ENCODE data around the gene ST6GALNAC3.
"Not testable (repeated sequence)": the region's sequence is repeated elsewhere in the genome, so short reads cannot be mapped to it uniquely, and the experiment has no call there.

The ST6GALNAC3 gene

DNA sequence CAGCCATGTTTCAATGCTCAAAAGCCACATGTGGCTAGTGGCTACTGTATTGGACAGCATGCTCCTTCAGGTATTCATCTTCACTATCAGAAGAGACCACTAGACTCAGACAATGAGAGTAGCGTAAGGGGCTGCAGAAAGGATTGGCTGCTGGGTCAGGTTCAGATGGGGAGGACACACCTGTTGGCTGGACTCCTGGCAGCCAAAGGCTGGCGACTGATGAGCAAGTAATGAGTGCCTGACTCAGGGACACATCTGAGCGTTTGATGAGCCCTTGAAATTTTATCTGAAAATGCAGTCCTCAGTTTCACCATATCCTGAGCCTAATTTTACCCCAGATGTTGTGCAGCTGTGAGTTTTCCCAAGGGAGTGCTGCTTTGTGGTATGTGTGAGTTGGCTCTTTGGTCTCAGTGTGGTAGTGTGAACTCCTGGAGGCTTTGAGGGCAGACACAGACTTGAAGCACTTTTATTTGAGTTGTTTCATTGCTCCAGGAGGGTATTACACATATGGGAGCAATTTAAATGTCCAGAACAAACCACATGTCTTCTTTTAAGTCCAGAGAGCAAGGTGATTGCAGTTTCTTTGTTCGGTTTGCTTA, 9.6 kb downstream of the ST6GALNAC3 start:
- Mint-ChIP-seq H3K4me1 (ENCODE audit: low read depth) (peaks cover 7% of the 10 kb centered on the region), H3K36me3 (ENCODE audit: low read depth) (no peaks in the 10 kb centered on the region), H3K27me3 (ENCODE audit: low read depth) (peaks cover 10% of the 10 kb centered on the region), H3K9me3 (no peaks in the 10 kb centered on the region), H3K27ac (no peak overlapping the region), H3K4me3 (no peak overlapping the region)
- DNase-seq (ENCODE audit: low spot score) = no peak

DNA sequence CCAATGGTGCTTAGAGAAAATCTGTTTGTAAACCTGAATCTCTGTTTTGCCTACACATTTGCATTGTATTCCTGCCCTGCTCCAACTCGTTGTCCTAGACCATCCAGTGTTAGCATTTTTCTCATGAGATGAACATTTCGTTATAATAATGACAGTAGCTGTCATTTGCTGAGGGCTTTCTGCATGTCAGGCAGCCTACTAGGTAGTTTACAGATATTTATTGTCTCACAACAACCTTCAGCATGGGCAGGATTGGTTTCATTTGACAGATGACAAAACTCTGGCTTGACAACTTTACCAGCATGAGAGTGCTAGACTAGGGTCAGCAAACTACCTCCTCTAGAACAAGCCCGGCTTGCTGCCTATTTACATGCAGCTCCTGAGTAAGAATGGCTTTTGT, 10.1 kb downstream of the ST6GALNAC3 start:
- Mint-ChIP-seq H3K4me3 (no peak overlapping the region), H3K27me3 (ENCODE audit: low read depth) (peaks cover 10% of the 10 kb centered on the region), H3K27ac (no peak overlapping the region), H3K4me1 (ENCODE audit: low read depth) (peaks cover 4% of the 10 kb centered on the region), H3K36me3 (ENCODE audit: low read depth) (no peaks in the 10 kb centered on the region), H3K9me3 (no peaks in the 10 kb centered on the region)
- no peak for DNase-seq (ENCODE audit: low spot score)

DNA sequence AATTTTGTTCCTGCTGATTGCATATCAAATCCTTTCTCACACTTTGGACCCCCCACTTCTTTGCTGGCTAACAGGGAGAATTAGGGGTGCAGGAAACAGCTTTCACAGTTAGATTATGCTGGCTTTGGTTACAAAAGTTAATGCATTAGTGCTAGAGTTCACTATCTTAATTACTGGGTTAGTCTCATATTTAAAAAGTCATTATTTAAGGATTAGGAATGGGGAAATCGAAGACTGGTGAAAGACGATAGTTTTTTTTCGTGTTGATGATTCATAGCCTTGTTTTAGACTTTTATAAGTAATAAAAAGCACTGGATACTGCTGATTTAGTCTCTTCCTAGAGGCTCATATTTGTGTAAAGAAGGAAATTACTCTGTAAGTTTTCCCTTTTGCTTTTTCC, 11.6 kb downstream of the ST6GALNAC3 start:
- peaks cover 8% of the 10 kb centered on the region for H3K27me3 Mint-ChIP-seq (ENCODE audit: low read depth)
- H3K36me3 Mint-ChIP-seq (ENCODE audit: low read depth) = no peaks in the 10 kb centered on the region
- no peak for DNase-seq (ENCODE audit: low spot score)
- H3K4me3 Mint-ChIP-seq = no peak overlapping the region
- H3K27ac Mint-ChIP-seq = no peak overlapping the region
- no peaks in the 10 kb centered on the region for H3K4me1 Mint-ChIP-seq (ENCODE audit: low read depth)
- H3K9me3 Mint-ChIP-seq = no peaks in the 10 kb centered on the region

DNA sequence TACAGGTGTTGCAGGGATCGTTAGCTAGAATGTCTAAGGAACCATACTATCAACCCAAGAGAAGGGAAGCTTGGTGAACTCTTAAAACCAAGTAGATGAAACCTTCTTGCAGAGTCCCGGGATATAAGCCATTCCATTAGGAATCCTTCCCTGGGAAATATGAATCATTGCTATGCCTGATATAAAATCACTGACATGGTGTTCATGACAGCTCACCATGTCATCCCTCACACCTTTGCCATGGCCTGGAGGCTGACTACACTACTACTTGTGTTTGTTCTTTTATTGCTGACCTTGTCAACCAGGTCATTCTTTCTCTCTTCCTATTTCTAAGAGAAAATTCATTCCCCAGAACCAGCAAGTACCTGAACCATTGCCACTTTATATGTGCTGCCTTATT, 12.1 kb downstream of the ST6GALNAC3 start:
- DNase-seq (ENCODE audit: low spot score) = no peak
- Mint-ChIP-seq H3K4me3 (no peak overlapping the region), H3K9me3 (no peaks in the 10 kb centered on the region), H3K27me3 (ENCODE audit: low read depth) (peaks cover 8% of the 10 kb centered on the region), H3K36me3 (ENCODE audit: low read depth) (no peaks in the 10 kb centered on the region), H3K27ac (no peak overlapping the region), H3K4me1 (ENCODE audit: low read depth) (no peaks in the 10 kb centered on the region)

DNA sequence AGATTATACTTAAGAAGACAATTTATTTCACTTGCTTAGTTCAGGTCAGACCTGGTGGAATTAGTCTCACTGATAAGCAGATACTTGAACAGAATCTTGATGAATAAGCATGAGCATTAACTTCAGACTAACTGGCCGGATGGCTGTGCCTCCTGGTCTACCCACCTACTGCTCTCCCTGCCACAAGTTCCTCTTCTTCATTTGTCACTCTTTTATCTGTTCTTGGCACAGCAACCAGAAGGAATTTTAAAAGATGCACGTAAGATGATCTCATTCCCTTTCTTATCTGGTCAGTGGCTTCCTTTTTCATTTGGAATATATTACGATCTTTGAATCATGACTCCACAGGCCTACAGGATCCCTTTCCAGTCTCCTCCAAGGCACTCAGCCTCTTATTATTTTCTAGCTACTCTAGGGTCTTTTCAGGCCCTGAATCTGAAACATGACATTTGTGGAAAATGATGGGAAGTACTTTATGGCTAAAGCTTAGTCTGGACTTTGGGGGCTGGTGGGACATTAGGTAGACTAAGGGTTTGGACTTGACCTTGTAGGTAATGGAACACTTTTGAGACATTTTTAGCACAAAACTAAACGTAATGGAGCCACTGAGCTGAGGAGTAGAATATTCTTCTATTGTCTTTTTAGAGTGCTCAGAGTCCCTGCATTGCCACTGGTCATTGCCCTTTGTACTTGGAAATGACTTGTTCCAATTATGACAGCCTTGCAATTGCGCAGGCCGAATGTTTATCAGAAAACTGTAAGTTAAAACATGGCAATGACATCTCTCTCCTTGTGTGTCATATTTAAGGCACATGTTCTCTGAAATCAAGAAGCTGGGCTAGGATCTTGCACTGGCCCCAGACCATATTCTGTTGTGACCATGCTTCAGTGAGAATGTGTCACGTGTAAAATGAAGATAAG, 16.0 kb downstream of the ST6GALNAC3 start:
- H3K27me3 Mint-ChIP-seq (ENCODE audit: low read depth) = peaks cover 7% of the 10 kb centered on the region
- no peak for DNase-seq (ENCODE audit: low spot score)
- H3K4me1 Mint-ChIP-seq (ENCODE audit: low read depth) = no peaks in the 10 kb centered on the region
- H3K27ac Mint-ChIP-seq = no peak overlapping the region
- H3K4me3 Mint-ChIP-seq = no peak overlapping the region
- no peaks in the 10 kb centered on the region for H3K36me3 Mint-ChIP-seq (ENCODE audit: low read depth)
- no peaks in the 10 kb centered on the region for H3K9me3 Mint-ChIP-seq

DNA sequence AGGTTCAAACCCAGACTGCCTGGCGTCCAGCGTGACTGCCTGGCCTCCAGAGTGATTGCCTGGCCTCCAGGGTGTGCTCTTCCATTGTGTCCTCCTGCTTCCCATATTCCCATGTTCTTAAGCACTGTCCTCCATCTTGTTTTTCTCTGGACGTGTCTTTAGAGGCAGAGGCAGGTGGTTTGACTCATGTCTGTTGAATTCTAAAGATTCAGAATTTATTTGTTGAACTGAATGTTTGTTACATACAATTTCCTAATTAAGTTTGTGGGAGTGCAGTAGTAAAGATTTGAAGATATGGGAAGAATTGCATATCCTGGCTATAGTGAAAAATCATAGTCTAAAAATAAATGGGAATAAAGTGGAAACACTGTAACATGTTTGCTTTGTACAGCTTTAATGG, 18.3 kb downstream of the ST6GALNAC3 start:
- H3K9me3 Mint-ChIP-seq = no peaks in the 10 kb centered on the region
- no peak overlapping the region for H3K4me3 Mint-ChIP-seq
- peaks cover 14% of the 10 kb centered on the region for H3K27me3 Mint-ChIP-seq (ENCODE audit: low read depth)
- H3K36me3 Mint-ChIP-seq (ENCODE audit: low read depth) = no peaks in the 10 kb centered on the region
- DNase-seq (ENCODE audit: low spot score) = no peak
- no peak overlapping the region for H3K27ac Mint-ChIP-seq
- H3K4me1 Mint-ChIP-seq (ENCODE audit: low read depth) = no peaks in the 10 kb centered on the region

DNA sequence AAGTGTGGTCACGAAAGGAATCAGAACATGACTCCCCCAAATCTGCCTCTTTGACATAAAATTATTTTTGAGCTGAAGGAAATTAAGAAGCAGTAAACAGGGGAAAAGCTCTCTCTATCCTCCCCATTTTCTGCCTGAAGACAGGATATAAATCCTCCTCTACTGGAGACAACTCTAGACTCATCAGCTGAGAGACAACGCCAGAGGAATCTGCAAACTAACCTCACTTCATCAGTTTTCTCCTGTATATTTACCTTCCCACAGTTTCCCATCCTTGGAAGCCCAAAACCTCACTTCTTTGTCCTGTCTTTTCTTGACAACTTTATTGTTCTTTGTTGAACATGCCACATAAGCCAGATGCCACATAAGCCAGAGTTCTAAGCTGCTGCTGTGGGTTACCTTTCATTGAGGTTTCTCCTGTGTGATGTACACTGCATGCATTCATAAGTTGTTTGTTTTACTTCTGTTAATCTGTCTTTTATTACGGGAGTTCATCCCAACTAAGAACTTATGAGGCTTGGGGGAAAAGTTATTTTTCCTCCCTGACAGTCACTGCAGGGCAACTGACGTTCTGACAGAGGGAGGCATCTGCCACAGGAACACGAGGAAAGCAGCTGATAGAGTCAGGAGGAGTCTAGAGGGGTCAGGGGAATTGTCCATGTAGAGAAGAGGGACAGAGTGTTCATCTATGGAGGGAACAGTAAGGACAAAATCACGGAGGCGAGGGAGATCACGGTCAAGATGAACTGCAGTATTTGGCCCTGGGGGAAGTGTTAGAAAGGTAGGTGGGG, 19.2 kb downstream of the ST6GALNAC3 start:
- no peaks in the 10 kb centered on the region for H3K4me1 Mint-ChIP-seq (ENCODE audit: low read depth)
- H3K27ac Mint-ChIP-seq = no peak overlapping the region
- H3K27me3 Mint-ChIP-seq (ENCODE audit: low read depth) = peaks cover 14% of the 10 kb centered on the region
- H3K9me3 Mint-ChIP-seq = no peaks in the 10 kb centered on the region
- H3K36me3 Mint-ChIP-seq (ENCODE audit: low read depth) = no peaks in the 10 kb centered on the region
- no peak for DNase-seq (ENCODE audit: low spot score)
- H3K4me3 Mint-ChIP-seq = no peak overlapping the region

DNA sequence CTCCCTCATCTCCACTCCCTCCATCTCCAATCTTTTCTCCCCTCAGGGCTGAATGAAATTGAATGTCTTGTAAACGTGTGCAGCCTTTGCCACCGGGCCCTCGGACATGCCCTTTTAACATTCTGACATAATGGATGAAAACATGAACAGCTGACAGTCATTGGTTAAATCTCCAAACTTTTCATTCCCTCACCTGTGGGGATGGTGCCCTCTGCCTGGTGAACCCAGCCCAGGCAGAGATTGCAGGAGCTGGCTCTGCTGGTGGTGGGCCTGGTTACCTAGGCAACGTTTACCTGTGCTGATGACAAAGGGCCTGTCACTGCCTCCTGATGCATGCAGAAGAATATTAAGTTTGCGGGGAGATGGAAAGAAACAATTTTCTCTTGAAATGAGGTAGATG, 21.3 kb downstream of the ST6GALNAC3 start:
- Mint-ChIP-seq H3K36me3 (ENCODE audit: low read depth) (no peaks in the 10 kb centered on the region), H3K27ac (no peak overlapping the region), H3K9me3 (no peaks in the 10 kb centered on the region), H3K27me3 (ENCODE audit: low read depth) (peaks cover 17% of the 10 kb centered on the region), H3K4me1 (ENCODE audit: low read depth) (no peaks in the 10 kb centered on the region), H3K4me3 (no peak overlapping the region)
- DNase-seq (ENCODE audit: low spot score) = no peak

DNA sequence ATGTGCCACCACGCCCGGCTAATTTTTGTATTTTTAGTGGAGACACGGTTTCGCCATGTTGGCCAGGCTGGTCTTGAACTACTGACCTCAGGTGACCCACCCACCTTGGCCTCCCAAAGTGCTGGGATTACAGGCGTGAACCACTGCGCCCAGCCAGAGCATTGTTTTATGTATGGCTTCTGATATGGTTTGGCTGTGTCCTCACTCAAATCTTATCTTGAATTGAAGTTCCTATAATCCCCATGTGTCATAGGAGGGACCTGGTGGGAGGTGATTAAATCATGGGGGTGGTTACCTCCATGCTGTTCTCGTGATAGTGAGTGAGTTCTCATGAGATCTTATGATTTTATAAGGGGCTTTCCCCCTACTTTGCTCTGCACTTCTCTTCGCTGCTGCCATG, 22.5 kb downstream of the ST6GALNAC3 start:
- not testable (repeated sequence) for H3K4me3 Mint-ChIP-seq; H3K36me3 Mint-ChIP-seq (ENCODE audit: low read depth); DNase-seq (ENCODE audit: low spot score); H3K9me3 Mint-ChIP-seq; H3K4me1 Mint-ChIP-seq (ENCODE audit: low read depth); H3K27ac Mint-ChIP-seq
- H3K27me3 Mint-ChIP-seq (ENCODE audit: low read depth) = peaks cover 25% of the 10 kb centered on the region

DNA sequence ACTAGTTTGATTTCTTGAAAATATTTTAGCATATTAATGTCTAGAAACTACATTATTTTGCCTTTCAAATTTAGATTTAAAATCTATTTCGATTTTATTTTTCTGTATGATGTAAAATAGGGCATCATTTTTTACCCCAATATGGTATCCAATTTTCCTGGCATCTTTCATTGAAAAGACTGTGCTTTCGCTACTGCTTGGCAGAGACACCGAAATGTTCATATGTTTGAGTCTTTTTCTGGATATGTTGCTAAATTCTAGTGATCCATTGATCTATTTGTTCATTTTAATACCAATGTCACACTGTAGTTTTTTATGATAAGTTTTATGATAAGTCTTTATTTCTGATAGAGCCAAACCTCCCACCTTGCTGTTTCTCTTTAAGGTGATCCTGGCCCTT, 24.3 kb downstream of the ST6GALNAC3 start:
- Mint-ChIP-seq H3K27ac (no peak overlapping the region), H3K4me3 (no peak overlapping the region), H3K9me3 (no peaks in the 10 kb centered on the region), H3K4me1 (ENCODE audit: low read depth) (peaks cover 9% of the 10 kb centered on the region), H3K27me3 (ENCODE audit: low read depth) (peaks cover 35% of the 10 kb centered on the region), H3K36me3 (ENCODE audit: low read depth) (no peaks in the 10 kb centered on the region)
- no peak for DNase-seq (ENCODE audit: low spot score)

DNA sequence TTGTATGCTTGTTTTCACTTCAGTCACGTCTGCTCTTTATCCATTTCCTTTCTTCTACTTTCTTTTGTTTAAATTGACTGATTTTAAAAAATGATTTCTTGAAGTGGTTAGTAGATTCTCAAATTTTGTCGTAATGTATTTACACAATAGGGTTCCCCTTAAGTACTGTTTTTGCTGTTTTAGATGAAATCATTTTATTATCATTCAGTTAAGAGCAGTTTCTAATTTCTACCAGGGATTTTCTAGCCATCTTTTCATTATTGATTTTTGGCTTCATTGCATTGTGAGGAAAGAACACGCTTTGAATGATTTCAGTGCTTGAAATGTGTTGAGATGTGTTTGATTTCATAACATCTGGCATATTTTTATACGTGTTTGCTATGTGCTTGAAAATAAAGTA, 27.0 kb downstream of the ST6GALNAC3 start:
- H3K4me3 Mint-ChIP-seq = no peak overlapping the region
- DNase-seq (ENCODE audit: low spot score) = no peak
- no peak overlapping the region for H3K27ac Mint-ChIP-seq
- peaks cover 13% of the 10 kb centered on the region for H3K4me1 Mint-ChIP-seq (ENCODE audit: low read depth)
- H3K9me3 Mint-ChIP-seq = no peaks in the 10 kb centered on the region
- H3K27me3 Mint-ChIP-seq (ENCODE audit: low read depth) = peaks cover 33% of the 10 kb centered on the region
- no peaks in the 10 kb centered on the region for H3K36me3 Mint-ChIP-seq (ENCODE audit: low read depth)

DNA sequence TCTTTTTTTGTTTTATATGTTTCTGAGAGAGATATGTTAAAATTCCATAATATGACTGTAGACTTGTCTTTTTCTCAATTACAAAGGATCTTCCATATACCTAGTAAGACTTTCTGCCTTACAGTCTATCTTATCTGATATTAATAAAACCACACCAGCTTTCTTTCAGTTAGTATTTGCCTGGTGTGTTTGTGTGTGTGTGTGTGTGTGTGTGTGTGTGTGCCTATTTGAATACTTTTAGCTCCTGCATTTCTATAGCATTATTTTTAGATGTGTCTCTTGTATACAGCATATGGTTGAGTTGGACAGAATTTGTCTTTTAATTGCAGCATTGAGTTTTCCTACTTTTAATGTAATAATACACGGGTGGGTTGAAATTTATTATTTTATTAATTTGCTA, 27.5 kb downstream of the ST6GALNAC3 start:
- H3K36me3 Mint-ChIP-seq (ENCODE audit: low read depth) = no peaks in the 10 kb centered on the region
- DNase-seq (ENCODE audit: low spot score) = no peak
- H3K9me3 Mint-ChIP-seq = no peaks in the 10 kb centered on the region
- H3K4me3 Mint-ChIP-seq = no peak overlapping the region
- H3K4me1 Mint-ChIP-seq (ENCODE audit: low read depth) = peaks cover 13% of the 10 kb centered on the region
- H3K27ac Mint-ChIP-seq = no peak overlapping the region
- peaks cover 36% of the 10 kb centered on the region for H3K27me3 Mint-ChIP-seq (ENCODE audit: low read depth)

DNA sequence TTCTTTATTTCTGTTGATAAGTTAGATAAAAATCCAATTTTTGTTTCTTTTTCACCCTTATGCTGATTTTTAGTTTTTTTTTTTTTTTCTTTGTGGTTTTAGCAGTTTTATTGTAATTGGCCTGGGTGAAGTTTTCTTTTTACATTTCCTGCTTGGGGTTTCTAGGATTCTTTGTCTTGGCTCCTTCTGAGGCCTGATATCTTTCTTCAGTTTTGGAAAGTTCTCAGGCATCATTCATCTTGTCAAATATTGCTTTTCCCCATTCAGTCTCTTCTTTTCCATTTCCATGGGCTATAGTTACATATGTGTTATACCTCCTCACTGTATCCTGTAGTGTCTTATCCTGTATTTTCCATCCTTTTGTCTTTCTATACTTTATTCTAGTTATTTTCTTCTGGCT, 28.5 kb downstream of the ST6GALNAC3 start:
- no peak overlapping the region for H3K27ac Mint-ChIP-seq
- no peaks in the 10 kb centered on the region for H3K9me3 Mint-ChIP-seq
- peaks cover 13% of the 10 kb centered on the region for H3K4me1 Mint-ChIP-seq (ENCODE audit: low read depth)
- H3K27me3 Mint-ChIP-seq (ENCODE audit: low read depth) = peaks cover 45% of the 10 kb centered on the region
- no peaks in the 10 kb centered on the region for H3K36me3 Mint-ChIP-seq (ENCODE audit: low read depth)
- no peak overlapping the region for H3K4me3 Mint-ChIP-seq
- DNase-seq (ENCODE audit: low spot score) = no peak

DNA sequence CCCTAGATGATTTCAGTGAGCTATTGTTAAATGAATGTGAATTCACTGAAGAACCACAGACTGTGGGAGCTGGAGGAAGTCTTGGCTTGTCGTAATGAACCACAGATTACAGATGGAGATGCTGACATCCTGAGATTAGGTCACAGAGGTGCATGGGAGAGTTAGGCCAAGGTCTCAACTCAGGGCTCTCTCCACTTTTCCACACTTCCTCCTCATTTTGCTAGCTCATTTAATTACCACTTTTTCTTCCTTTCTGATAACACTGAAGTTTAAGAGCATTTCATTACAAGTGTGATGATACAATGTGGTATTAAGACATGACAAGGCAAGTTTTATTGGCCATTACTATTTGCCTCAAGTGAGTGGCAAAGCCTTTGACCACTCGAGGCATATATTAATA, 30.8 kb downstream of the ST6GALNAC3 start:
- Mint-ChIP-seq H3K9me3 (no peaks in the 10 kb centered on the region), H3K4me1 (ENCODE audit: low read depth) (peaks cover 13% of the 10 kb centered on the region), H3K4me3 (no peak overlapping the region), H3K27me3 (ENCODE audit: low read depth) (peaks cover 55% of the 10 kb centered on the region), H3K36me3 (ENCODE audit: low read depth) (no peaks in the 10 kb centered on the region), H3K27ac (no peak overlapping the region)
- no peak for DNase-seq (ENCODE audit: low spot score)

Data from T-helper 2 cell treated with Interferon-gamma antibody and Interleukin-4, amounts not matched to agents 5 μg/mL and 100 μg/mL, for 36 hours (primary cell).